HL-60 (cell line): ENCODE results near the gene LY86.
A peak's percentile ranks its signal among the peaks of the same experiment; 100 is the strongest.

Experiments
- DNase-seq, 2 experiments: peaks; one replicate each; pipeline ENCODE4 v3.0.0-alpha.2; 2010 to 2020; ENCODE audit warnings: low read depth in 1 of 2, low spot score in 1 of 2
- H3K27ac ChIP-seq: fragments of 250-450 bp; sonication (Bioruptor Pico); replicated peaks from 2 replicates; pipeline ENCODE4 v1.5.1; 2020; ENCODE audit warnings: mild to moderate bottlenecking, moderate library complexity
- H3K27me3 ChIP-seq: fragments of 250-450 bp; sonication (Bioruptor Pico); 2 replicates; pipeline ENCODE4 v1.5.1; 2021; ENCODE audit warnings: mild to moderate bottlenecking, moderate library complexity; ENCODE audit not compliant: insufficient read depth, poor library complexity, severe bottlenecking
- H3K4me3 ChIP-seq: replicated peaks from 2 replicates; pipeline ENCODE4 v1.5.1; 2011; ENCODE audit warnings: mild to moderate bottlenecking, control low read depth, low read length; ENCODE audit not compliant: insufficient read depth
- GABPA ChIP-seq: IDR thresholded peaks from 2 replicates; pipeline ENCODE4 v1.6.1; 2012; ENCODE audit warnings: low read depth
- POLR2AphosphoS5 ChIP-seq: IDR thresholded peaks from 2 replicates; pipeline ENCODE4 v1.6.1; 2012; ENCODE audit warnings: low read depth
- SPI1 ChIP-seq: IDR thresholded peaks from 2 replicates; pipeline ENCODE4 v1.6.1; 2012; ENCODE audit warnings: low read depth, mild to moderate bottlenecking, borderline replicate concordance
- TF ChIP-seq, protein P1 (sequence below): IDR thresholded peaks from 2 replicates; pipeline ENCODE4 v1.6.1; 2012; ENCODE audit warnings: low read depth; ENCODE audit not compliant: insufficient replicate concordance
- TF ChIP-seq, protein P2 (sequence below): IDR thresholded peaks from one replicate; pipeline ENCODE4 v1.5.1; 2011; ENCODE audit warnings: low read length, control low read depth, inconsistent platforms; ENCODE audit not compliant: insufficient read depth

LY86 gene

GRCh38 chr6:6556161-6556737 is 32.3 kb upstream of the LY86 start:
- H3K27ac ChIP-seq: peak overlapping the region; percentile 60; the same call in 1 of the 2 replicates
- H3K27me3 ChIP-seq: no peaks in the 10 kb centered on the region
- 0 out of 2 replicates have a peak, but pooled peaks have one; percentile 36 for TF ChIP-seq POLR2AphosphoS5
- TF ChIP-seq, protein P1, sequence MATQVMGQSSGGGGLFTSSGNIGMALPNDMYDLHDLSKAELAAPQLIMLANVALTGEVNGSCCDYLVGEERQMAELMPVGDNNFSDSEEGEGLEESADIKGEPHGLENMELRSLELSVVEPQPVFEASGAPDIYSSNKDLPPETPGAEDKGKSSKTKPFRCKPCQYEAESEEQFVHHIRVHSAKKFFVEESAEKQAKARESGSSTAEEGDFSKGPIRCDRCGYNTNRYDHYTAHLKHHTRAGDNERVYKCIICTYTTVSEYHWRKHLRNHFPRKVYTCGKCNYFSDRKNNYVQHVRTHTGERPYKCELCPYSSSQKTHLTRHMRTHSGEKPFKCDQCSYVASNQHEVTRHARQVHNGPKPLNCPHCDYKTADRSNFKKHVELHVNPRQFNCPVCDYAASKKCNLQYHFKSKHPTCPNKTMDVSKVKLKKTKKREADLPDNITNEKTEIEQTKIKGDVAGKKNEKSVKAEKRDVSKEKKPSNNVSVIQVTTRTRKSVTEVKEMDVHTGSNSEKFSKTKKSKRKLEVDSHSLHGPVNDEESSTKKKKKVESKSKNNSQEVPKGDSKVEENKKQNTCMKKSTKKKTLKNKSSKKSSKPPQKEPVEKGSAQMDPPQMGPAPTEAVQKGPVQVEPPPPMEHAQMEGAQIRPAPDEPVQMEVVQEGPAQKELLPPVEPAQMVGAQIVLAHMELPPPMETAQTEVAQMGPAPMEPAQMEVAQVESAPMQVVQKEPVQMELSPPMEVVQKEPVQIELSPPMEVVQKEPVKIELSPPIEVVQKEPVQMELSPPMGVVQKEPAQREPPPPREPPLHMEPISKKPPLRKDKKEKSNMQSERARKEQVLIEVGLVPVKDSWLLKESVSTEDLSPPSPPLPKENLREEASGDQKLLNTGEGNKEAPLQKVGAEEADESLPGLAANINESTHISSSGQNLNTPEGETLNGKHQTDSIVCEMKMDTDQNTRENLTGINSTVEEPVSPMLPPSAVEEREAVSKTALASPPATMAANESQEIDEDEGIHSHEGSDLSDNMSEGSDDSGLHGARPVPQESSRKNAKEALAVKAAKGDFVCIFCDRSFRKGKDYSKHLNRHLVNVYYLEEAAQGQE: no peak
- no peak overlapping the region for H3K4me3 ChIP-seq
- DNase-seq: peak in 1 of 2 experiments; percentile 57

GRCh38 chr6:6556738-6557503 is 31.6 kb upstream of the LY86 start:
- H3K4me3 ChIP-seq: no peak overlapping the region
- H3K27ac ChIP-seq: peak overlapping the region; percentile 60
- no peaks in the 10 kb centered on the region for H3K27me3 ChIP-seq
- peak; percentile 64 to 78 for DNase-seq
- TF ChIP-seq SPI1 (no peak), POLR2AphosphoS5 (0 out of 2 replicates have a peak, but pooled peaks have one; percentile 18), GABPA (no peak)
- TF ChIP-seq, protein P2, sequence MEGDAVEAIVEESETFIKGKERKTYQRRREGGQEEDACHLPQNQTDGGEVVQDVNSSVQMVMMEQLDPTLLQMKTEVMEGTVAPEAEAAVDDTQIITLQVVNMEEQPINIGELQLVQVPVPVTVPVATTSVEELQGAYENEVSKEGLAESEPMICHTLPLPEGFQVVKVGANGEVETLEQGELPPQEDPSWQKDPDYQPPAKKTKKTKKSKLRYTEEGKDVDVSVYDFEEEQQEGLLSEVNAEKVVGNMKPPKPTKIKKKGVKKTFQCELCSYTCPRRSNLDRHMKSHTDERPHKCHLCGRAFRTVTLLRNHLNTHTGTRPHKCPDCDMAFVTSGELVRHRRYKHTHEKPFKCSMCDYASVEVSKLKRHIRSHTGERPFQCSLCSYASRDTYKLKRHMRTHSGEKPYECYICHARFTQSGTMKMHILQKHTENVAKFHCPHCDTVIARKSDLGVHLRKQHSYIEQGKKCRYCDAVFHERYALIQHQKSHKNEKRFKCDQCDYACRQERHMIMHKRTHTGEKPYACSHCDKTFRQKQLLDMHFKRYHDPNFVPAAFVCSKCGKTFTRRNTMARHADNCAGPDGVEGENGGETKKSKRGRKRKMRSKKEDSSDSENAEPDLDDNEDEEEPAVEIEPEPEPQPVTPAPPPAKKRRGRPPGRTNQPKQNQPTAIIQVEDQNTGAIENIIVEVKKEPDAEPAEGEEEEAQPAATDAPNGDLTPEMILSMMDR: peak; percentile 6
- TF ChIP-seq, protein P1: no peak

DNA sequence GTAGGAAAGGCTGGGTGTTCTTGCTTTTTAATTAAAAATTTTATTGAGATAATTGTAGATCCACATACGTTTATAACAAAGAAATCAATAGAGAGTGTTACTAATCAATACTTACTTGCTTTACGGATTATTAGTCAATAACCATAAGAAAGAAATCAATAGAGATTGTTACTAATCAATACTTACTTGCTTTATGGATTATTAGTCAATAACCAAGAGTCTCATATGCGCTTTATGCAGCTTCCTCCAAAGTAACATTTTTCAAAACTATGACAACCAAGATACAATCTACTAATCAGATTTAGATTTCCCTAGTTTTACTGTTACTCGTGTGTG is 31.0 kb upstream of the LY86 start:
- no peaks in the 10 kb centered on the region for H3K27me3 ChIP-seq
- peak overlapping the region; percentile 60 for H3K27ac ChIP-seq
- no peak for DNase-seq
- H3K4me3 ChIP-seq: no peak overlapping the region
- TF ChIP-seq, protein P1: no peak
- TF ChIP-seq GABPA (no peak), POLR2AphosphoS5 (no peak), SPI1 (no peak)
- TF ChIP-seq, protein P2: no peak
